Epithelial cell of umbilical artery (primary cell): ENCODE measurements around the gene C1QL3. TPM values are rescaled to one million over a fixed set of nuclear protein-coding genes. Genes with fewer than 3 reads are reported as not detected.

Experiments
- total RNA-seq: library from RNA; depleted of rRNA; stranded (reverse); fragments of >200 nt; gene quantifications from 2 replicates; pipeline ENCODE4 v1.2.3, GENCODE V29; 2014

The C1QL3 gene
- total RNA-seq, result 0.32 TPM in 1 of 2 replicates, not detected in the other

DNA sequence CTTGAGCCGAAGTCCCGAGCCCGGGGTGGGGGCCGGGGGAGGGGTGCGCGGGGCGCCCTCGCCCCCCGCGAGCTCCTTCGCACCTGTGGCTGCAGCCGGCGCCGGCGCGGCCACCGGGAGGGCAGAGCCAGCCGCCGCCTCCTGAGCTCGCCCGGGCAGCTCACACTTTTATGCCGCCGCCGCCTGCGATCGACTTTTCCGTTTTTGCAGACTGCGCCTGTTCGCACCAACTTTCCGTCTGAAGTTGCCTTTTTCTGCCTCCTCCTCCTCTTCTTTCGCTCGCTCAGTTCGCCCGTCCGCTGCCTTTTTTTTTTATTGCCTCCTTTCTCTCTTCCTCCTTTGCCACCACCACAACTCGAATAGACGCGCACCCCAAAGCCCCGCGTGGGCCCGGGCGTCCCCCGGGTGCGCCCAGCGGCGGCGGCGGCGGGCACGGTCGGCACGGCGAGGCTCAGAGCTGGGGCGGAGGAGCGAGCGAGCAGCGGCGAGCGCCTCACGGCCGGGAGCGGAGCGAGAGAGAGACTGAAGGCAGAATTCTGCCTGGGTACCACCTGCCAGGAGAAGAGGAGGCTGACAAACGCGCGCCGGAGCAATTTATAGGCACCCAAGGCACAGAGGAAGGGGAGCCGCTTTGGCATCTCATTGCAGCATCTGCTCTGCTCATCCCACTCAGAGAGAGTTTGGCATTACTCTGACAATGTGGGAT, at the start of gene C1QL3:
C1QL3 (minus strand) TSS at position 569 of the 706 bp plus-strand sequence. CDS start 814 bp downstream, outside the sequence.

Other genes with a start within 250 kb of the C1QL3 start
- 7.1 and 8.4 TPM in 2 replicates for gene PTER, start 84.9 kb downstream of the C1QL3 start, total RNA-seq